OCI-LY3 (cell line): ENCODE measurements around the gene TIMM8B.

ENCODE experiments used
- H2AFZ ChIP-seq: fragments of 200-600, 300-600 bp; shearing (Covaris generic); 2 replicates; pipeline ENCODE4 v1.6.0; 2014; ENCODE audit warnings: antibody characterized with exemption, low read depth, low read length
- H3K27ac ChIP-seq: fragments of 200-600, 300-600 bp; sonication (generic); 2 replicates; pipeline ENCODE4 v1.5.1; 2014; ENCODE audit warnings: mild to moderate bottlenecking, low read length, moderate library complexity, mixed read lengths
- H3K27me3 ChIP-seq: fragments of 200-600, 300-600 bp; sonication (generic); 2 replicates; pipeline ENCODE4 v1.6.1; 2014; ENCODE audit warnings: low read depth, low read length, mixed read lengths
- H3K36me3 ChIP-seq: fragments of 200-600, 300-600 bp; sonication (generic); replicated peaks from 2 replicates; pipeline ENCODE3; 2014; ENCODE audit warnings: low read depth, low read length, mixed read lengths
- H3K4me1 ChIP-seq: fragments of 300-600, 200-600 bp; sonication (generic); 2 replicates; pipeline ENCODE4 v1.6.1; 2014; ENCODE audit warnings: low read length, mixed read lengths
- H3K4me2 ChIP-seq: fragments of 200-600, 300-600 bp; sonication (generic); 2 replicates; pipeline ENCODE4 v1.6.1; 2014; ENCODE audit warnings: low read length, mixed read lengths
- H3K4me3 ChIP-seq: fragments of 300-600, 200-600 bp; sonication (generic); 2 replicates; pipeline ENCODE4 v1.5.1; 2014; ENCODE audit warnings: antibody characterized with exemption, mild to moderate bottlenecking, low read length, moderate library complexity
- H3K79me2 ChIP-seq: fragments of 300-600, 200-600 bp; shearing (Covaris generic); 2 replicates; pipeline ENCODE4 v1.6.1; 2014; ENCODE audit warnings: mild to moderate bottlenecking, low read length, mixed read lengths
- H3K9ac ChIP-seq: fragments of 300-600, 200-600 bp; shearing (Covaris generic); 2 replicates; pipeline ENCODE4 v1.6.0; 2014; ENCODE audit warnings: mild to moderate bottlenecking, low read length, moderate library complexity
- H3K9me3 ChIP-seq: fragments of 200-600, 300-600 bp; shearing (Covaris generic); 2 replicates; pipeline ENCODE4 v1.6.1; 2014; ENCODE audit warnings: low read length, mixed read lengths; ENCODE audit not compliant: insufficient read depth
- H4K20me1 ChIP-seq: fragments of 200-600, 300-600 bp; sonication (generic); 2 replicates; pipeline ENCODE4 v1.6.1; 2016; ENCODE audit warnings: low read length, mixed read lengths; ENCODE audit not compliant: insufficient read depth
- EZH2phosphoT487 ChIP-seq: fragments of 200-600 bp; shearing (Covaris generic); IDR thresholded peaks from 2 replicates; pipeline ENCODE4 v1.6.1; 2018; ENCODE audit warnings: antibody characterized with exemption, mixed run types, low read depth
- TF ChIP-seq, protein P1 (sequence below): fragments of 200-600, 300-600 bp; sonication (generic); IDR thresholded peaks from 2 replicates; pipeline ENCODE4 v1.5.1; 2014; ENCODE audit warnings: antibody characterized with exemption, low read length, low read depth

TIMM8B gene

DNA sequence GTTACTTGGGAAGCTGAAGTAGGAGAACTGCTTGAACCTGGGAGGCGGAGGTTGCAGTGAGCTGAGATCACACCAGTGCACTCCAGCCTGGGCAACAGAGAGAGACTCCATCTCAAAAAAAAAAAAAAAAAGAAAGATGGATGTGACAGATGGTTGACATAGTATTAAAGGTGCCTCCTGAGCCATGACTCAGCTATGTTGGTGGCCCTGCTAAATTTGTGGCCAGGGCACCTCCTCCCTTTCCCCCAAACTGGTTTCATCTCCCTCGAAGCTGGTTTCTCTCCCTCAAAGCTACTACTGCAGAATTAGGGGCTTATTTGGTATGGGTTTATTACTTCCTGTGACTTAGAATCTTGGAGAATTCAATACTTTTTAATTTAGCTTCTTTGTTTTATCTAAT is 31.6 kb upstream of the TIMM8B start:
- Histone ChIP-seq H2AFZ (no peak overlapping the region), H4K20me1 (no peaks in the 10 kb centered on the region), H3K36me3 (no peaks in the 10 kb centered on the region), H3K27me3 (no peaks in the 10 kb centered on the region), H3K4me2 (no peak overlapping the region), H3K9me3 (no peaks in the 10 kb centered on the region), H3K79me2 (no peaks in the 10 kb centered on the region), H3K4me1 (peaks cover 18% of the 10 kb centered on the region), H3K27ac (no peak overlapping the region), H3K9ac (no peak overlapping the region), H3K4me3 (no peak overlapping the region)
- TF ChIP-seq, protein P1, sequence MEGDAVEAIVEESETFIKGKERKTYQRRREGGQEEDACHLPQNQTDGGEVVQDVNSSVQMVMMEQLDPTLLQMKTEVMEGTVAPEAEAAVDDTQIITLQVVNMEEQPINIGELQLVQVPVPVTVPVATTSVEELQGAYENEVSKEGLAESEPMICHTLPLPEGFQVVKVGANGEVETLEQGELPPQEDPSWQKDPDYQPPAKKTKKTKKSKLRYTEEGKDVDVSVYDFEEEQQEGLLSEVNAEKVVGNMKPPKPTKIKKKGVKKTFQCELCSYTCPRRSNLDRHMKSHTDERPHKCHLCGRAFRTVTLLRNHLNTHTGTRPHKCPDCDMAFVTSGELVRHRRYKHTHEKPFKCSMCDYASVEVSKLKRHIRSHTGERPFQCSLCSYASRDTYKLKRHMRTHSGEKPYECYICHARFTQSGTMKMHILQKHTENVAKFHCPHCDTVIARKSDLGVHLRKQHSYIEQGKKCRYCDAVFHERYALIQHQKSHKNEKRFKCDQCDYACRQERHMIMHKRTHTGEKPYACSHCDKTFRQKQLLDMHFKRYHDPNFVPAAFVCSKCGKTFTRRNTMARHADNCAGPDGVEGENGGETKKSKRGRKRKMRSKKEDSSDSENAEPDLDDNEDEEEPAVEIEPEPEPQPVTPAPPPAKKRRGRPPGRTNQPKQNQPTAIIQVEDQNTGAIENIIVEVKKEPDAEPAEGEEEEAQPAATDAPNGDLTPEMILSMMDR: no peak
- no peak for TF ChIP-seq EZH2phosphoT487

DNA sequence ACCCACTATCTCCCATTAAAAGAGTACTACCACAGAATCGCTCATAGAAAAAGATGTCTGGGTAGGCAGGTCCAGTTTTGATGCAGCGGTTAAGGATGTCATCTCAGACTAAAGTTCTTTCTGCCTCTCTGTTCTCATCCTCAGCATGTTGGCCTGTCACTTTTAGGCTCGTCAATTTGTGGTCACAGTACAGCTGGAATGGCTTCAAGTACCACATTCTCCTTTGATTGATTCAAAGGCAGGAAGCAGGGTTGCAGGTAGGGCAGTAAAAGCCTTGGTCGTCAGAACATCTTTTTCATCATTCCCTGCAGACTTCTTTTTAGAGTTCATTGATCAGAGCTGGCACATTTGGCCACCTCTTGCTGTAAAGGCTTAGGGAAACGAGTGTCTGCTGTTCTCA is 28.8 kb upstream of the TIMM8B start:
- no peak overlapping the region for H2AFZ ChIP-seq
- no peaks in the 10 kb centered on the region for H3K27me3 ChIP-seq
- H3K9me3 ChIP-seq: no peaks in the 10 kb centered on the region
- H3K4me3 ChIP-seq: no peak overlapping the region
- H3K36me3 ChIP-seq: no peaks in the 10 kb centered on the region
- H3K27ac ChIP-seq: no peak overlapping the region
- no peak overlapping the region for H3K9ac ChIP-seq
- peaks cover 10% of the 10 kb centered on the region for H3K4me1 ChIP-seq
- no peaks in the 10 kb centered on the region for H3K79me2 ChIP-seq
- TF ChIP-seq EZH2phosphoT487: no peak
- TF ChIP-seq, protein P1: no peak
- no peaks in the 10 kb centered on the region for H4K20me1 ChIP-seq
- no peak overlapping the region for H3K4me2 ChIP-seq

DNA sequence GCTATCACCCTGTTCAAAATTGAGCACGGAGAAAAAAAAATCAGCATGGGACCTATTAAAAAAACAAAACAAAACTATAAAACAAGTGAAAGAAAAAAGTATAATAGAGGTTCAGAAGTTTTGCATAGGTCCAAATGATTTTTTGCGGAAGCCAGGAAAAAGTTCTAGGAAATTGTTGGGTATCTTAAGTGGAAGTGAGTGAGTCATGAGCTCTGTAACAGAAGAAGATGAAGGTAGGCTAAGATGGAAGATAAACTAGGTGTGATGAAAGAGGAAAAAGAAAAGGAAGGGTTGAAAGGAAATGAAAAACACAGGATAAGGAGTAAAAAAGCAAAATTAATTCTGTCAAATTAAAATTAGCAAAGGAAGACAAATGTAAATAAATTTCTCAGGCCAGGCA is 27.9 kb upstream of the TIMM8B start:
- Histone ChIP-seq H3K27ac (no peak overlapping the region), H3K9me3 (no peaks in the 10 kb centered on the region), H3K4me2 (no peak overlapping the region), H2AFZ (no peak overlapping the region), H3K36me3 (no peaks in the 10 kb centered on the region), H4K20me1 (no peaks in the 10 kb centered on the region), H3K4me3 (no peak overlapping the region), H3K79me2 (no peaks in the 10 kb centered on the region), H3K4me1 (peaks cover 5% of the 10 kb centered on the region; the same call in 1 of the 2 replicates), H3K9ac (no peak overlapping the region), H3K27me3 (no peaks in the 10 kb centered on the region)
- TF ChIP-seq, protein P1: no peak
- TF ChIP-seq EZH2phosphoT487: no peak

DNA sequence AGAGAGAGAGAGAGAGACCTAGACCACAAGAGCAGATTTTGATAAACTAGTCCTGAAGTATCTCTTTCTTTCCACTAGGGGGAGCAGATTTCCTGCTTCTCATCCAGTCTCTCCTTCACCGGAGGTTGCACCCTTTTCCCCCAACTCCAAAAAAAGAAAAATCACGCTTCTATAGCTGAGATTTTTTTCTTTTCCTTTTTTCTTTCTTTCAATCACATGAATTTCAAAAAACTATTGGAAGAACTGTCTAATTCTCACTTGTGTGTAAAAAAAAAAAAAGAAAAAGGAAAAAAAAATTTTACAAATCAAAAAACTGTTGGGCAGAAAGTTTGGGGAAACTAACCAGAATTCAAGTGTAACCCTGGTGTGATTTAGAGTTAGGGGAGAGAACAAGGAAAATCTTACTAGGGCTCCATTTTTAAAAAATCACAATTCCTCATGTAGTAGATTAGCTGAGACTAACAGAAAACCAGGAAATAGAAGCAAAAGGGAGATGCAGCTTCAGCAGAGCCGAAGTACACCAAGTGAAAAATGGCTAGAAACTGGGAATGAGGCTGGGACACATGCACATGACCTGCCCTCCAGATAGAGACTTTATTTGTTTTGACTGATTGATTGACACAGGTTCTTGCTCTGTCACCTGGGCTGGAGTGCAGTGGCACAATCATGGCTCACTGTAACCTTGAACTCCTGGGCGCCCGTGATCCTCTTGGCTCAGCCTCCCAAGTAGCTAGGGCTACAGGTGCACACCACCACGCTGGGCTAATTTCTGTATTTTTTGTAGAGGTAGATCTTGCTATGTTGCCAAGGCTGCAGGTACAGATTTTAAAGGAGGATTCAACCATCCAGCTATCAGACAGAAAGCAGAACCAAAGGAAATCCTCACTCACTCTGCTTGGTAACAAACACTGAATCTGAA is 27.2 kb upstream of the TIMM8B start:
- H3K4me2 ChIP-seq: peak overlapping the region; percentile 52
- H3K27ac ChIP-seq: no peak overlapping the region
- peaks cover 5% of the 10 kb centered on the region; the same call in 1 of the 2 replicates for H3K4me1 ChIP-seq
- H3K27me3 ChIP-seq: no peaks in the 10 kb centered on the region
- H4K20me1 ChIP-seq: no peaks in the 10 kb centered on the region
- no peaks in the 10 kb centered on the region for H3K36me3 ChIP-seq
- H3K4me3 ChIP-seq: no peak overlapping the region
- peak overlapping the region; percentile 37 for H2AFZ ChIP-seq
- no peaks in the 10 kb centered on the region for H3K79me2 ChIP-seq
- no peak overlapping the region for H3K9ac ChIP-seq
- TF ChIP-seq, protein P1: peak; percentile 61
- TF ChIP-seq EZH2phosphoT487: no peak
- H3K9me3 ChIP-seq: no peaks in the 10 kb centered on the region
